Prostate gland (tissue), 2 donors: ENCODE results near the gene PPP1R12C. TPM values are rescaled to one million over a fixed set of nuclear protein-coding genes. Genes with fewer than 3 reads are reported as not detected.
"Not testable (repeated sequence)": the region's sequence is repeated elsewhere in the genome, so short reads cannot be mapped to it uniquely, and the experiment has no call there.

ENCODE experiments used
- DNase-seq: peaks from one replicate; pipeline ENCODE4 v3.0.0-alpha.2; 2019; ENCODE audit warnings: low spot score
- H3K27ac ChIP-seq, 2 donors: fragments of 200-600 bp; sonication (generic); 2 replicates each; pipeline ENCODE4 v1.5.1; 2017 to 2019
- H3K27me3 ChIP-seq: fragments of 200-600 bp; sonication (generic); replicated peaks from 2 replicates; pipeline ENCODE4 v1.5.1; 2019; ENCODE audit not compliant: insufficient read depth
- H3K36me3 ChIP-seq, 2 donors: fragments of 200-600 bp; sonication (generic); 1 replicate in 1 of 2; 2 replicates in 1 of 2; pipeline versions ENCODE4 v1.5.1 to v1.8.1; 2017 to 2019
- H3K4me1 ChIP-seq: fragments of 200-600 bp; sonication (generic); replicated peaks from 2 replicates; pipeline ENCODE4 v1.5.1; 2019
- H3K4me3 ChIP-seq, 2 donors: fragments of 200-600 bp; sonication (generic); 2 replicates each; pipeline ENCODE4 v1.5.1; 2017 to 2019
- H3K9me3 ChIP-seq: fragments of 200-600 bp; sonication (generic); 2 replicates; pipeline ENCODE4 v1.5.1; 2017
- POLR2A ChIP-seq: fragments of 450-650 bp; IDR thresholded peaks from one replicate; pipeline ENCODE4 v1.6.1; 2016; ENCODE audit warnings: antibody characterized with exemption, mild to moderate bottlenecking
- POLR2AphosphoS5 ChIP-seq: sonication (generic); formaldehyde crosslinking; IDR thresholded peaks from one replicate; pipeline ENCODE4 v1.6.1; 2017; ENCODE audit warnings: antibody characterized with exemption
- WGBS: methylation state at CpG from one replicate; pipeline ENCODE4 v1.1.5; 2018; 5-methylcytosine and 5-hydroxymethylcytosine counted together
- intact Hi-C: fragments of 100-400 bp; cut with DNase I; formaldehyde crosslinking; loops from one replicate; pipeline ENCODE4 v1.14.2; 2022
- total RNA-seq, 2 donors: library from RNA; depleted of rRNA; stranded (reverse); fragments of >200 nt; gene quantifications; one replicate each; pipeline ENCODE4 v1.1.0, GENCODE V29; 2016
- TF ChIP-seq, protein P1 (sequence below), 4 experiments: fragments of 200-600 bp in 2 of 4; fragments of 450-650 bp in 2 of 4; sonication (generic) in 2 of 4; IDR thresholded peaks; 1 replicate in 3 of 4; 2 replicates in 1 of 4; pipeline ENCODE4 v1.5.1; 2016 to 2019; ENCODE audit warnings: antibody characterized with exemption in 4 of 4, mild to moderate bottlenecking in 2 of 4, moderate library complexity in 2 of 4

Gene PPP1R12C
- total RNA-seq, 2 donors from 2014 or later = 67.8 to 164 TPM

DNA sequence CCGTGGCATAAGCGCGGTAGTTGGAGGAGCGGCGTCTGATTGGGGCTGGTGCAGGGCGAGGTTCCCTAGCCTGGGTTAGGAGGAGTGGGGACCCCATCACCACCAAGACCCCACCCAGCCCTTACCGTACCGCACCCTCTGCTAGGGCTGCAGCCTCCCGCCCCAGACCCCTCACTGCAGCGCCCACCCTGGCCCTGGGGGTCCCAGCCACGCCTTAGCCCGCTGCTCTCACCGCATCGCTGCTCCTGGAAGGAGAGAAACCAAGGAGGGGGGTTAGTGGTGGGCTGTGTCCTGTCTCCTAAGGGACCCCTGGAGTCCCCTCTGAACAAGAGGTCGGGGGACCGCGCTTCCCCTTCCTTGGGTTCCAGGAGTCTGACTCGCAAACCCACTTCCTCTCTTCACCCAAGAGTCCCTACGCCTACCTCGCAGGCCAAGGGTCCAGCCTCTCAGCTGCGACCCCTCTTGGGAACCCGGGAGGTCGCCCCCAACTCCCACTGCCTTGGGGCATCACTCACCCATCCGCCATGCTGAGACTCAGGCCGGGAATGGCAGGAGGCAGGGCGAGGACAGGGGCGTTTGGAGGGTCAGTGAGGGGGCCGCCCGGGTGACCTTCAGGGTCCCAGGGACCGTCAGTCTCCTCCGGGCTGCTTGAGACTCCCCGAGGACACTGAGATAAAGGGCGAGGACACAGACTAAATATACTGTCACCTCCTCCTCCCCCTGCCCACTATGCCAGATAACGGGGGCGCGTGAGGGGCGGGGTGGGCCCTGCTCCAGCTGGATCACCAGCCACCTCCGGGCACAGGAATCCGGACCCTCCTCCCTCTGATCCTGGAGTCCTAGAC is 39.8 kb upstream of the PPP1R12C start, which contains the start of gene TNNI3:
Gene TNNI3, minus strand, starts transcription at position 669 of the 845 bp plus-strand sequence. Its CDS starts 143 bp downstream, at position 526.
- Histone ChIP-seq H3K9me3 (no peaks in the 10 kb centered on the region), H3K36me3 (no peaks in the 10 kb centered on the region), H3K4me1 (no peaks in the 10 kb centered on the region), H3K4me3 (no peak within 1 kb of the TSS), H3K27me3 (peaks cover 34% of the 10 kb centered on the region), H3K27ac (no peak within 1 kb of the TSS)
- TF ChIP-seq POLR2AphosphoS5 (no peak), POLR2A (no peak)
- TF ChIP-seq, protein P1, sequence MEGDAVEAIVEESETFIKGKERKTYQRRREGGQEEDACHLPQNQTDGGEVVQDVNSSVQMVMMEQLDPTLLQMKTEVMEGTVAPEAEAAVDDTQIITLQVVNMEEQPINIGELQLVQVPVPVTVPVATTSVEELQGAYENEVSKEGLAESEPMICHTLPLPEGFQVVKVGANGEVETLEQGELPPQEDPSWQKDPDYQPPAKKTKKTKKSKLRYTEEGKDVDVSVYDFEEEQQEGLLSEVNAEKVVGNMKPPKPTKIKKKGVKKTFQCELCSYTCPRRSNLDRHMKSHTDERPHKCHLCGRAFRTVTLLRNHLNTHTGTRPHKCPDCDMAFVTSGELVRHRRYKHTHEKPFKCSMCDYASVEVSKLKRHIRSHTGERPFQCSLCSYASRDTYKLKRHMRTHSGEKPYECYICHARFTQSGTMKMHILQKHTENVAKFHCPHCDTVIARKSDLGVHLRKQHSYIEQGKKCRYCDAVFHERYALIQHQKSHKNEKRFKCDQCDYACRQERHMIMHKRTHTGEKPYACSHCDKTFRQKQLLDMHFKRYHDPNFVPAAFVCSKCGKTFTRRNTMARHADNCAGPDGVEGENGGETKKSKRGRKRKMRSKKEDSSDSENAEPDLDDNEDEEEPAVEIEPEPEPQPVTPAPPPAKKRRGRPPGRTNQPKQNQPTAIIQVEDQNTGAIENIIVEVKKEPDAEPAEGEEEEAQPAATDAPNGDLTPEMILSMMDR (IDR thresholded peaks at IDR 0.05) = no peak
- no peak for DNase-seq
- intact Hi-C loops = no loop called here
- WGBS = 32% methylated on average over 39 of the region's 39 CpGs

DNA sequence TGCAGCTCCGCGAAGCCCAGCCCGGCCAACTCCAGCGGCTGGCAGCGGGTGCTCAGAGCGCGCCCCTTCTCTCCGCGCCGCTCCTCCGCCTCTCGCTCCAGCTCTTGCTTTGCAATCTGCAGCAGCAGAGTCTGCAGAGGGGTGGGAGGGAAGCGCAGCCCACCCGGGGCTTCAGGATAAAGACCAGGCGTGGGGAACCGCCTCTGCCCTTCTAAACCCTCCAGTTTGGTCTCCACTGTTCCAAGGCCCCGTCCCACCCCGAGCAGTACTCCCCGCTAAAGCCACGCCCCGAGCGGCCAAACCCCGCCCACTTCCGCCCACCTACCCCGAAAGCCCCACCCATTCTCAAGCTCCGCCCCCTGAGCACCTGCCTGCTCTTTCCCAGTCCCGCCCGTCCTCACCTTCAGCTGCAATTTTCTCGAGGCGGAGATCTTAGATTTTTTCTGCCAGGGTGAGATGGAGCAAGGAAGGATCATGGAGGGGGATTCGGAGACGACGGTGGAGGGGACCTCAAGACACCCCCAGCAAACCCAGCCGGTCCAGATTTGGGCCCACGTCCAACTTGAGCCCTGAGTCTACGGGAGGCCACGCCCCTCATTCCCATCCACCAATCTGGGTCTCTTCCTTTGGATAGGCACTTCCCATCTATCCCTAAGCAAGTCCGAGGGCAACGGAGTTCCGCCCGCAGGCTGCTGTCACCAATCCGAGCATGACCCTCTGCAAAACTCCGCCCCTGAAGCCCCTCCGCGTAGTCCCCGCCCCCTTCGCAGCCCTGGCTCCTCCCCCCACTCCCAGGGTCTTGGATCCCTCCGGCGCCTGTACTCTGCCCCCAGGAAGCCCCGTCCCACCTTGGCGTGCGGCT is 39.0 kb upstream of the PPP1R12C start:
- intact Hi-C loops = no loop called here
- peaks cover 26% of the 10 kb centered on the region for H3K27me3 ChIP-seq
- H3K9me3 ChIP-seq = no peaks in the 10 kb centered on the region
- no peaks in the 10 kb centered on the region for H3K4me1 ChIP-seq
- H3K27ac ChIP-seq = no peak overlapping the region
- no peak overlapping the region for H3K4me3 ChIP-seq
- H3K36me3 ChIP-seq = no peaks in the 10 kb centered on the region
- no peak for DNase-seq
- TF ChIP-seq, protein P1 (IDR thresholded peaks at IDR 0.05) = no peak
- TF ChIP-seq POLR2A = no peak
- TF ChIP-seq POLR2AphosphoS5 = no peak
- 2% methylated on average over 52 of the region's 52 CpGs for WGBS

DNA sequence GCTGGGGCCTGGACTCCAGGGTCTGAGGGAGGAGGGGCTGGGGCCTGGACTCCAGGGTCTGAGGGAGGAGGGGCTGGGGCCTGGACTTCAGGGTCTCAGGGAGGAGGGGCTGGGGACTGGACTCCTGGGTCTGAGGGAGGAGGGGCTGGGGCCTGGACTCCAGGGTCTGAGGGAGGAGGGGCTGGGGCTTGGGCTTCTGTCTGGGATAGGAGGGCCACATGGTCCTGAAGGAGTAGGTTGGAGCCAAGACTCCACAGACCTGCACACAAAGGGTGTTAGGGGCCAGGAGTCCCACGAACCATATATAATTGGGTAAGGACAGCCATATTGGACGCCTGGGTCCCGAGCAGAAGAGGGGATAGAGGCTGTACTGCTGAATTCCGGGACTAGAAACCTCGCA is 38.3 kb upstream of the PPP1R12C start:
- H3K4me1 ChIP-seq, H3K4me3 ChIP-seq, H3K36me3 ChIP-seq, intact Hi-C loops, H3K27ac ChIP-seq, DNase-seq, H3K9me3 ChIP-seq: not testable (repeated sequence)
- peaks cover 20% of the 10 kb centered on the region for H3K27me3 ChIP-seq
- 0% methylated on average over 5 of the region's 5 CpGs for WGBS

DNA sequence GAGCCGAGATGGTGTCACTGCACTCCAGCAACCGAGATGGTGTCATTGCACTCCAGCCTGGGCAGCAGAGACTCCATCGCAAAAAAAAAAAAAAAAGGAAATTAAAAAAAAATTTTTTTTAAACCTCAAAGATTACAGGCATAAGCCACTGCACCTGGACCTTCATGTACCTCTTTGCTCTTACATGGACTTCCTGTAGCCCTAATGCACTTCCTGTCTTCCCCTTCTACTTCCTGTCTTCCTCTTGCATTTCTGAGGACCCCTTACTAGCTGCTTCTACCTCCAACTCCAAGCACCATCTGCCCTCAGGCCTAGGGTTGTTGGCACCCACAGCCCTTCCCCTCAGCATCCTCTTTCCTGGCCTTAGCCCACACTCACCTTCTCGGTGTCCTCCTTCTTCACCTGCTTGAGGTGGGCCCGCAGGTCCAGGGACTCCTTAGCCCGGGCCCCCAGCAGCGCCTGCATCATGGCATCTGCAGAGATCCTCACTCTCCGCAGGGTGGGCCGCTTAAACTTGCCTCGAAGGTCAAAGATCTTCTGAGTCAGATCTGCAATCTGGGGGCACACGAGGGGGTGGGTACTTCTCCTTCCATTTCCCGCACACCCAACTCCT is 36.3 kb upstream of the PPP1R12C start:
- intact Hi-C loops = no loop called here
- H3K9me3 ChIP-seq = no peaks in the 10 kb centered on the region
- no peaks in the 10 kb centered on the region for H3K4me1 ChIP-seq
- no peak for DNase-seq
- no peak for TF ChIP-seq POLR2AphosphoS5
- TF ChIP-seq POLR2A = no peak
- TF ChIP-seq, protein P1 (IDR thresholded peaks at IDR 0.05) = no peak
- 90% methylated on average over 12 of the region's 12 CpGs for WGBS
- no peaks in the 10 kb centered on the region for H3K36me3 ChIP-seq
- no peak overlapping the region for H3K27ac ChIP-seq
- peaks cover 14% of the 10 kb centered on the region for H3K27me3 ChIP-seq
- H3K4me3 ChIP-seq = no peak overlapping the region

DNA sequence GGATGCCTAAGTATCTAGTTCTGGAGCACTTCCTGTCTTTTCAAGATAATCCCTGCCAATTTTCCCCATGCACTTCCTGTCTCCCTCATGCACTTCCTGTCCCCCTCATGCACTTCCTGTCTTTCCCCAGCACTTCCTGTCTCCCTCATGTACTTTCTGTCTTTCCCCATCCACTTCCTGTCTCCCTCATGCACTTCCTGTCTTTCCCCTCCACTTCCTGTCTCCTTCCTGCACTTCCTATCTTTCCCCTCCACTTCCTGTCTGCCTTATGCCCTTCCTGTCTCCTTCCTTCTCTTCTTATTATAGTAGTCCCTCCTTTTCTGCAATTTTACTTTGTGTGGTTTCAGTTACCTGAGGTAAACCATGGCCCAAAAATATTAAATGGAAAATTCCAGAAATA is 34.6 kb upstream of the PPP1R12C start:
- no peaks in the 10 kb centered on the region for H3K9me3 ChIP-seq
- no peak overlapping the region for H3K27ac ChIP-seq
- intact Hi-C loops = no loop called here
- no peaks in the 10 kb centered on the region for H3K4me1 ChIP-seq
- no peak for TF ChIP-seq POLR2AphosphoS5
- no peak for TF ChIP-seq POLR2A
- TF ChIP-seq, protein P1 (IDR thresholded peaks at IDR 0.05) = no peak
- peaks cover 2% of the 10 kb centered on the region for H3K27me3 ChIP-seq
- DNase-seq = no peak
- no peaks in the 10 kb centered on the region for H3K36me3 ChIP-seq
- H3K4me3 ChIP-seq = no peak overlapping the region
